Measurements from ENCODE around the gene GDF11. TPM values are rescaled to one million over a fixed set of nuclear protein-coding genes. Genes with fewer than 3 reads are reported as not detected.
A peak's percentile ranks its signal among the peaks of the same experiment; 100 is the strongest.

Gene GDF11
- polyA plus RNA-seq, 2 of the 4 experiments (the other 2 are of a cell fraction), result 1.2 to 3.6 TPM

DNA sequence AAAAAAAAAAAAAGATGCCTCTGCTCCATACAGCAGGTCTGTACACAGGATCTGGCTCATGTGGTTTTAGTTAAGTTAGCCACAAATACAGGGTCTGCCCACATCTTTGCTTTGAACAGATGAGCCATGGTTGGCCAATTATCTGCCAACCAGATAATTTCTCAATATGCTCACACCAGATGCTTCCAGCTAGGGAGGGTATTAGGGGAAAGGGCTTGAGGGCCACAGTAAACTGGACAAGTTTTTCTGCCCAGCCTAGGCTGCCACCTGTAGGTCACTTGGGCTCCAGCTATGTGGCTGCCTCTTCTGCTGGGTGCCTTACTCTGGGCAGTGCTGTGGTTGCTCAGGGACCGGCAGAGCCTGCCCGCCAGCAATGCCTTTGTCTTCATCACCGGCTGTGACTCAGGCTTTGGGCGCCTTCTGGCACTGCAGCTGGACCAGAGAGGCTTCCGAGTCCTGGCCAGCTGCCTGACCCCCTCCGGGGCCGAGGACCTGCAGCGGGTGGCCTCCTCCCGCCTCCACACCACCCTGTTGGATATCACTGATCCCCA, 22.0 kb upstream of the GDF11 start:
- Histone ChIP-seq H3K4me2 (peak overlapping the region; percentile 35), H3K4me1 (peaks cover 59% of the 10 kb centered on the region), H3K27ac (peak overlapping the region; percentile 1 to 67; a peak in 4 of 6 replicates), H3K9me3 (no peaks in the 10 kb centered on the region), H3K4me3 (no peak overlapping the region)
- ATAC-seq, result peak; percentile 72 to 78
- TF ChIP-seq, protein P1, sequence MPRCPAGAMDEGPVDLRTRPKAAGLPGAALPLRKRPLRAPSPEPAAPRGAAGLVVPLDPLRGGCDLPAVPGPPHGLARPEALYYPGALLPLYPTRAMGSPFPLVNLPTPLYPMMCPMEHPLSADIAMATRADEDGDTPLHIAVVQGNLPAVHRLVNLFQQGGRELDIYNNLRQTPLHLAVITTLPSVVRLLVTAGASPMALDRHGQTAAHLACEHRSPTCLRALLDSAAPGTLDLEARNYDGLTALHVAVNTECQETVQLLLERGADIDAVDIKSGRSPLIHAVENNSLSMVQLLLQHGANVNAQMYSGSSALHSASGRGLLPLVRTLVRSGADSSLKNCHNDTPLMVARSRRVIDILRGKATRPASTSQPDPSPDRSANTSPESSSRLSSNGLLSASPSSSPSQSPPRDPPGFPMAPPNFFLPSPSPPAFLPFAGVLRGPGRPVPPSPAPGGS (IDR thresholded peaks at IDR 0.05), result no peak
- TF ChIP-seq, protein P2, sequence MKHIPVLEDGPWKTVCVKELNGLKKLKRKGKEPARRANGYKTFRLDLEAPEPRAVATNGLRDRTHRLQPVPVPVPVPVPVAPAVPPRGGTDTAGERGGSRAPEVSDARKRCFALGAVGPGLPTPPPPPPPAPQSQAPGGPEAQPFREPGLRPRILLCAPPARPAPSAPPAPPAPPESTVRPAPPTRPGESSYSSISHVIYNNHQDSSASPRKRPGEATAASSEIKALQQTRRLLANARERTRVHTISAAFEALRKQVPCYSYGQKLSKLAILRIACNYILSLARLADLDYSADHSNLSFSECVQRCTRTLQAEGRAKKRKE (CRISPR knock-in tag; IDR thresholded peaks at IDR 0.05; ENCODE audit: low read depth), result no peak
- TF ChIP-seq HOXB5 (CRISPR knock-in tag; IDR thresholded peaks at IDR 0.05) (no peak), FOSB (CRISPR knock-in tag; IDR thresholded peaks at IDR 0.05) (no peak), GATA3 (IDR thresholded peaks at IDR 0.05; ENCODE audit: borderline replicate concordance) (no peak), RAD21 (conservative IDR thresholded peaks at IDR 0.05 in 1 of 2, IDR thresholded peaks at IDR 0.05 in 1 of 2) (peak; percentile 75 to 79), JUN (IDR thresholded peaks at IDR 0.05) (0 out of 5 replicates have a peak, but pooled peaks of 1 of the 2 experiments have one; percentile 22), SMC3 (IDR thresholded peaks at IDR 0.05) (peak; percentile 64), ZNF302 (CRISPR knock-in tag; IDR thresholded peaks at IDR 0.05) (no peak)
- TF ChIP-seq, protein P3, sequence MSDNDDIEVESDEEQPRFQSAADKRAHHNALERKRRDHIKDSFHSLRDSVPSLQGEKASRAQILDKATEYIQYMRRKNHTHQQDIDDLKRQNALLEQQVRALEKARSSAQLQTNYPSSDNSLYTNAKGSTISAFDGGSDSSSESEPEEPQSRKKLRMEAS (IDR thresholded peaks at IDR 0.05), result no peak
- TF ChIP-seq, protein P4, sequence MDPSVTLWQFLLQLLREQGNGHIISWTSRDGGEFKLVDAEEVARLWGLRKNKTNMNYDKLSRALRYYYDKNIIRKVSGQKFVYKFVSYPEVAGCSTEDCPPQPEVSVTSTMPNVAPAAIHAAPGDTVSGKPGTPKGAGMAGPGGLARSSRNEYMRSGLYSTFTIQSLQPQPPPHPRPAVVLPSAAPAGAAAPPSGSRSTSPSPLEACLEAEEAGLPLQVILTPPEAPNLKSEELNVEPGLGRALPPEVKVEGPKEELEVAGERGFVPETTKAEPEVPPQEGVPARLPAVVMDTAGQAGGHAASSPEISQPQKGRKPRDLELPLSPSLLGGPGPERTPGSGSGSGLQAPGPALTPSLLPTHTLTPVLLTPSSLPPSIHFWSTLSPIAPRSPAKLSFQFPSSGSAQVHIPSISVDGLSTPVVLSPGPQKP (IDR thresholded peaks at IDR 0.05; ENCODE audit: low read depth, low read length), result no peak
- TF ChIP-seq, protein P5, sequence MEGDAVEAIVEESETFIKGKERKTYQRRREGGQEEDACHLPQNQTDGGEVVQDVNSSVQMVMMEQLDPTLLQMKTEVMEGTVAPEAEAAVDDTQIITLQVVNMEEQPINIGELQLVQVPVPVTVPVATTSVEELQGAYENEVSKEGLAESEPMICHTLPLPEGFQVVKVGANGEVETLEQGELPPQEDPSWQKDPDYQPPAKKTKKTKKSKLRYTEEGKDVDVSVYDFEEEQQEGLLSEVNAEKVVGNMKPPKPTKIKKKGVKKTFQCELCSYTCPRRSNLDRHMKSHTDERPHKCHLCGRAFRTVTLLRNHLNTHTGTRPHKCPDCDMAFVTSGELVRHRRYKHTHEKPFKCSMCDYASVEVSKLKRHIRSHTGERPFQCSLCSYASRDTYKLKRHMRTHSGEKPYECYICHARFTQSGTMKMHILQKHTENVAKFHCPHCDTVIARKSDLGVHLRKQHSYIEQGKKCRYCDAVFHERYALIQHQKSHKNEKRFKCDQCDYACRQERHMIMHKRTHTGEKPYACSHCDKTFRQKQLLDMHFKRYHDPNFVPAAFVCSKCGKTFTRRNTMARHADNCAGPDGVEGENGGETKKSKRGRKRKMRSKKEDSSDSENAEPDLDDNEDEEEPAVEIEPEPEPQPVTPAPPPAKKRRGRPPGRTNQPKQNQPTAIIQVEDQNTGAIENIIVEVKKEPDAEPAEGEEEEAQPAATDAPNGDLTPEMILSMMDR (IDR thresholded peaks at IDR 0.05), result peak; percentile 70
- WGBS (ENCODE audit: missing lambda C conversion rate), result 28% methylated on average over 8 of the region's 9 CpGs
- POLR2A ChIA-PET, result interaction anchor here (1.5 to 1.9 kb wide), 2 partner anchors 9 to 39 kb away, joined by 7 to 11 read pairs; partner anchors contain the start of gene CD63
- CTCF ChIA-PET, result interaction anchor here (0.6 to 12.3 kb wide), 20 partner anchors 9 to 532 kb away, joined by 3 to 139 read pairs (median 6); partner anchors contain the start of genes CD63, GDF11 and ITGA7
- FAIRE-seq, result no peak
- peak; percentile 57 to 80 for DNase-seq (ENCODE audit: low read depth in 1 of 2, low spot score in 1 of 2)

DNA sequence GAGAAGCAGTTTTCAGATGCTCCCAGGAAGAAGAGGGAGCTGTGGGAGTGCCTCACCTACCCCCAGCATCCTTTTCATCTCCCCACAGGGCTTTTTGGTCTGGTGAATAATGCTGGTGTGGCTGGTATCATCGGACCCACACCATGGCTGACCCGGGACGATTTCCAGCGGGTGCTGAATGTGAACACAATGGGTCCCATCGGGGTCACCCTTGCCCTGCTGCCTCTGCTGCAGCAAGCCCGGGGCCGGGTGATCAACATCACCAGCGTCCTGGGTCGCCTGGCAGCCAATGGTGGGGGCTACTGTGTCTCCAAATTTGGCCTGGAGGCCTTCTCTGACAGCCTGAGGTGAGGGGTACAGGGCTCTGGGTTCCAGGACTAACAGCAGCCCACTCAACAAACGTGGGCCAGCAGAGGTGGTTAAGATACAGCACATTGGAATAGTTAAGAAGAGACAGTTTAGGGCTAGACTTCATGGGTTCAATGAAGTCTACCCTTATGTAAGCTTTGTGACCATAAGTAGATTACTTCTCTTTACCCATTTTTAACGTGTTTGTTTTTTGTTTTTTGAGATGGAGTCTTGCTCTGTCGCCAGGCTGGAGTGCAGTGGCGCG, 21.2 kb upstream of the GDF11 start:
- CTCF ChIA-PET, result interaction anchor here (0.6 to 12.3 kb wide), 22 partner anchors 8 to 533 kb away, joined by 3 to 139 read pairs (median 6); partner anchors contain the start of genes CD63, GDF11 and ITGA7

More for the DNA sequence above, 21.2 kb upstream of the GDF11 start:
- FAIRE-seq (no peak), ATAC-seq (peak in 1 of 2 experiments; percentile 2; a peak in 3 of 6 replicates), DNase-seq (ENCODE audit: low read depth in 1 of 2, low spot score in 1 of 2) (no peak)
- Histone ChIP-seq H3K4me1 (peaks cover 63% of the 10 kb centered on the region), H3K9me3 (no peaks in the 10 kb centered on the region), H3K27ac (peak overlapping the region in 1 of 2 experiments; percentile 67; a peak in 3 of 6 replicates), H3K4me2 (peak overlapping the region; percentile 35; the same call in 2 of the 3 replicates), H3K4me3 (no peak overlapping the region)
- POLR2A ChIA-PET, result interaction anchor here (1.5 to 1.9 kb wide), 2 partner anchors 8 to 40 kb away, joined by 7 to 11 read pairs; partner anchors contain the start of gene CD63
- WGBS (ENCODE audit: missing lambda C conversion rate), result 90% methylated on average over 14 of the region's 14 CpGs
- TF ChIP-seq NPAS2 (CRISPR knock-in tag; IDR thresholded peaks at IDR 0.05; ENCODE audit: borderline replicate concordance), result no peak
- no peak for TF ChIP-seq EP300 (IDR thresholded peaks at IDR 0.05)
- TF ChIP-seq, protein P3 (IDR thresholded peaks at IDR 0.05), result no peak
- TF ChIP-seq, protein P6, sequence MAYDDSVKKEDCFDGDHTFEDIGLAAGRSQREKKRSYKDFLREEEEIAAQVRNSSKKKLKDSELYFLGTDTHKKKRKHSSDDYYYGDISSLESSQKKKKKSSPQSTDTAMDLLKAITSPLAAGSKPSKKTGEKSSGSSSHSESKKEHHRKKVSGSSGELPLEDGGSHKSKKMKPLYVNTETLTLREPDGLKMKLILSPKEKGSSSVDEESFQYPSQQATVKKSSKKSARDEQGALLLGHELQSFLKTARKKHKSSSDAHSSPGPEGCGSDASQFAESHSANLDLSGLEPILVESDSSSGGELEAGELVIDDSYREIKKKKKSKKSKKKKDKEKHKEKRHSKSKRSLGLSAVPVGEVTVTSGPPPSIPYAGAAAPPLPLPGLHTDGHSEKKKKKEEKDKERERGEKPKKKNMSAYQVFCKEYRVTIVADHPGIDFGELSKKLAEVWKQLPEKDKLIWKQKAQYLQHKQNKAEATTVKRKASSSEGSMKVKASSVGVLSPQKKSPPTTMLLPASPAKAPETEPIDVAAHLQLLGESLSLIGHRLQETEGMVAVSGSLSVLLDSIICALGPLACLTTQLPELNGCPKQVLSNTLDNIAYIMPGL (CRISPR knock-in tag; IDR thresholded peaks at IDR 0.05; ENCODE audit: borderline replicate concordance), result no peak
- TF ChIP-seq CHD2 (IDR thresholded peaks at IDR 0.05; ENCODE audit: low read length, partially characterized antibody), result no peak
- TF ChIP-seq, protein P5 (IDR thresholded peaks at IDR 0.05), result no peak
- TF ChIP-seq TP53 (CRISPR knock-in tag; IDR thresholded peaks at IDR 0.05), result no peak
- no peak for TF ChIP-seq HOXB5 (CRISPR knock-in tag; IDR thresholded peaks at IDR 0.05)
- TF ChIP-seq SREBF2 (IDR thresholded peaks at IDR 0.05), result no peak
- no peak for TF ChIP-seq ZSCAN20 (CRISPR knock-in tag; IDR thresholded peaks at IDR 0.05)
